IMR-90 (cell line): ENCODE data around the gene EIF4G3. TPM values are rescaled to one million over a fixed set of nuclear protein-coding genes. Genes with fewer than 3 reads are reported as not detected.
"Not testable (repeated sequence)": the region's sequence is repeated elsewhere in the genome, so short reads cannot be mapped to it uniquely, and the experiment has no call there.

ENCODE experiments used
- ATAC-seq: fragments of 200-7000 bp; cut with Tn5 transposase; 2 replicates; pipeline ENCODE4 v1.9.1; 2020; ENCODE audit warnings: low read depth, mild to moderate bottlenecking, moderate library complexity
- BruUV-seq: library from RNA; stranded (reverse); fragments of 400-500 nt; replicated peaks from 2 replicates; lab custom pipeline; 2021; lab: Mats Ljungman, UMichigan
- CTCF ChIA-PET: fragments of 300-600 bp; formaldehyde crosslinking; extraction: SDS; loops from one replicate; lab custom pipeline; 2021; ENCODE audit warnings: antibody characterized with exemption; lab: Yijun Ruan, JAX
- POLR2A ChIA-PET: fragments of 300-600 bp; sonication (Branson Sonifier 250); formaldehyde crosslinking; loops from one replicate; lab custom pipeline; 2022; ENCODE audit warnings: antibody characterized with exemption; ENCODE audit not compliant: unreplicated experiment; lab: Charles Lee
- DNase-seq: peaks from one replicate; pipeline ENCODE4 v3.0.0; 2013
- H2AFZ ChIP-seq: replicated peaks from 2 replicates; pipeline ENCODE3; 2013; ENCODE audit warnings: low read length, mild to moderate bottlenecking; ENCODE audit not compliant: poor library complexity
- H2AK5ac ChIP-seq: 2 replicates; pipeline ENCODE4 v1.6.1; 2013; ENCODE audit warnings: low read depth, low read length, inconsistent platforms
- H2AK9ac ChIP-seq: replicated peaks from 2 replicates; pipeline ENCODE3; 2013; ENCODE audit warnings: mild to moderate bottlenecking, low read depth, low read length, moderate library complexity; ENCODE audit not compliant: poor library complexity
- H2BK120ac ChIP-seq: 2 replicates; pipeline ENCODE4 v1.6.1; 2013; ENCODE audit warnings: low read depth, low read length, inconsistent platforms
- H2BK15ac ChIP-seq: 3 replicates; pipeline ENCODE4 v1.6.1; 2013; ENCODE audit warnings: low read depth, low read length, inconsistent platforms
- H2BK20ac ChIP-seq: 2 replicates; pipeline ENCODE4 v1.6.1; 2013; ENCODE audit warnings: low read depth, mild to moderate bottlenecking, inconsistent platforms, low read length, moderate library complexity
- H2BK5ac ChIP-seq: 2 replicates; pipeline ENCODE4 v1.6.1; 2013; ENCODE audit warnings: mild to moderate bottlenecking, low read depth, low read length, inconsistent platforms; ENCODE audit not compliant: poor library complexity, severe bottlenecking
- H3K14ac ChIP-seq: replicated peaks from 2 replicates; pipeline ENCODE4 v1.6.1; 2013; ENCODE audit warnings: low read depth, low read length, inconsistent platforms
- H3K18ac ChIP-seq: 2 replicates; pipeline ENCODE4 v1.6.1; 2013; ENCODE audit warnings: low read depth, low read length, control low read depth
- H3K23ac ChIP-seq: 2 replicates; pipeline ENCODE4 v1.6.1; 2013; ENCODE audit warnings: low read depth, low read length, inconsistent platforms
- H3K27ac ChIP-seq: 2 replicates; pipeline ENCODE4 v1.5.1; 2013; ENCODE audit warnings: mild to moderate bottlenecking, control low read depth, low read length; ENCODE audit not compliant: insufficient read depth
- H3K27me3 ChIP-seq: 2 replicates; pipeline ENCODE4 v1.6.1; 2013; ENCODE audit warnings: low read length; ENCODE audit not compliant: control insufficient read depth, insufficient read depth
- H3K36me3 ChIP-seq: 2 replicates; pipeline ENCODE4 v1.6.1; 2013; ENCODE audit warnings: low read length, mixed read lengths; ENCODE audit not compliant: control insufficient read depth, insufficient read depth
- H3K4ac ChIP-seq: 2 replicates; pipeline ENCODE4 v1.6.1; 2013; ENCODE audit warnings: low read depth, low read length, inconsistent platforms
- H3K4me1 ChIP-seq: 2 replicates; pipeline ENCODE4 v1.6.1; 2013; ENCODE audit warnings: low read length, mixed read lengths; ENCODE audit not compliant: control insufficient read depth, insufficient read depth
- H3K4me2 ChIP-seq: 2 replicates; pipeline ENCODE4 v1.6.1; 2013; ENCODE audit warnings: low read depth, mild to moderate bottlenecking, control low read depth, low read length, moderate library complexity
- H3K4me3 ChIP-seq: 2 replicates; pipeline ENCODE4 v1.5.1; 2013; ENCODE audit warnings: low read depth, mild to moderate bottlenecking, control low read depth, low read length, moderate library complexity; ENCODE audit not compliant: insufficient read depth
- H3K56ac ChIP-seq: 2 replicates; pipeline ENCODE4 v1.6.1; 2013; ENCODE audit warnings: low read length, inconsistent platforms; ENCODE audit not compliant: insufficient read depth; ENCODE audit errors: extremely low read depth
- H3K79me1 ChIP-seq, 2 experiments: 2 replicates each; pipeline ENCODE4 v1.6.1; 2013; ENCODE audit warnings: low read length in 2 of 2, inconsistent platforms in 1 of 2, low read depth in 1 of 2
- H3K9ac ChIP-seq: 2 replicates; pipeline ENCODE4 v1.6.1; 2013; ENCODE audit warnings: low read depth, low read length, control low read depth
- H3K9me1 ChIP-seq: 2 replicates; pipeline ENCODE4 v1.6.1; 2013; ENCODE audit warnings: low read length, inconsistent platforms; ENCODE audit not compliant: insufficient read depth
- H3K9me3 ChIP-seq: 2 replicates; pipeline ENCODE4 v1.6.1; 2013; ENCODE audit warnings: low read length; ENCODE audit not compliant: control insufficient read depth, insufficient read depth
- H4K20me1 ChIP-seq: 2 replicates; pipeline ENCODE4 v1.6.1; 2013; ENCODE audit warnings: low read length, inconsistent platforms; ENCODE audit not compliant: insufficient read depth
- H4K5ac ChIP-seq: 2 replicates; pipeline ENCODE4 v1.6.1; 2013; ENCODE audit warnings: mild to moderate bottlenecking, low read depth, low read length, control low read depth
- H4K8ac ChIP-seq, 2 experiments: 2 replicates each; pipeline ENCODE4 v1.6.1; 2013; ENCODE audit warnings: low read depth in 2 of 2, low read length in 2 of 2, control low read depth in 1 of 2, inconsistent platforms in 1 of 2
- H4K91ac ChIP-seq: 2 replicates; pipeline ENCODE4 v1.6.1; 2013; ENCODE audit warnings: low read depth, low read length, inconsistent platforms; ENCODE audit not compliant: insufficient read depth
- CEBPB ChIP-seq: IDR thresholded peaks from 2 replicates; pipeline ENCODE4 v1.6.1; 2012; ENCODE audit warnings: low read depth, low read length, improper control_type of control experiment
- MAFK ChIP-seq: IDR thresholded peaks from 2 replicates; pipeline ENCODE4 v1.6.1; 2012; ENCODE audit warnings: low read depth, low read length, improper control_type of control experiment
- WGBS, 2 experiments: methylation state at CpG; one replicate each; pipeline versions ENCODE4 v1.1.5 to v1.1.7; 2013; ENCODE audit warnings: missing lambda C conversion rate in 2 of 2; ENCODE audit not compliant: insufficient read length in 1 of 2; ENCODE audit errors: extremely low coverage in 2 of 2; 5-methylcytosine and 5-hydroxymethylcytosine counted together
- dilution Hi-C: fragments of 300-500 bp; cut with HindIII; formaldehyde crosslinking; loops from one replicate; pipeline ENCODE4 v1.14.3; 2018; ENCODE audit warnings: low sequenced_read_pairs; ENCODE audit not compliant: unreplicated experiment
- in situ Hi-C: fragments of 300-500 bp; cut with MboI; formaldehyde crosslinking; loops from 3 replicates; pipeline ENCODE4 v1.14.3; 2019; ENCODE audit warnings: low sequenced_read_pairs, inconsistent platforms, mixed read lengths
- intact Hi-C: fragments of 100-400 bp; cut with micrococcal nuclease; formaldehyde crosslinking; loops from 2 replicates; pipeline ENCODE4 v1.10.0; 2022
- polyA plus RNA-seq, 3 experiments: library from polyadenylated mRNA; depleted of rRNA; stranded (reverse); fragments of >200 nt; gene quantifications; 2 replicates each; pipeline ENCODE4 v1.2.3, GENCODE V29; 2012; ENCODE audit warnings: low replicate concordance in 1 of 3
- total RNA-seq: library from RNA; depleted of rRNA; stranded (reverse); fragments of >200 nt; gene quantifications from 2 replicates; pipeline ENCODE4 v1.2.3, GENCODE V29; 2012

Gene EIF4G3
- total and polyA plus RNA-seq, 2 of the 4 experiments (the other 2 are of a cell fraction) = 25.8 to 49.2 TPM

DNA sequence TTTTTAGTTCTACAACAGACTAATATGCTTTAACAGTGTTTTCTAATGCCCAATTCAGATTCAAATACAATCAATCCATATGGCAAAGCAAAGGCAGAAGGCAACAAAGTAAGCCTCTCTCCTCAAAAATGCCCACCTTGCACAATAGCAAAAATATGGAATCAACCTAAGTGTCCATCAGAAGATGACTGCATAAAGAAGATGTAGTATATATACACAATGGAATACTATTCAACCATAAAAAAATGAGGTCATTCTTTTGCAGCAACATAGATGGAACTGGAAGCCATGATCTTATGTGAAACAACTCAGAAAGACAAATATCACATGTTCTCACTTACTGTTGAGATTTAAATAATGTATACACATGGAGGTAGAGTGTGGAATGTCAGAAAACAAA is 80.7 kb downstream of the EIF4G3 start:
- TF ChIP-seq MAFK (peak; percentile 26; the same call in 1 of the 2 replicates), CEBPB (no peak)
- H2AFZ ChIP-seq = no peak overlapping the region
- ChIA-PET CTCF (no interaction called here), POLR2A (no interaction called here)
- intact Hi-C loops = no loop called here
- no peak overlapping the region for H2BK20ac ChIP-seq
- H3K4me1 ChIP-seq = no peaks in the 10 kb centered on the region; the same call in 1 of the 2 replicates
- in situ Hi-C loops = no loop called here
- no peak overlapping the region for H3K4me3 ChIP-seq
- H3K36me3 ChIP-seq = peaks cover 6% of the 10 kb centered on the region
- no peak overlapping the region for H3K4me2 ChIP-seq
- DNase-seq (no peak), ATAC-seq (no peak)
- H3K27ac ChIP-seq = no peak overlapping the region
- no peak overlapping the region for H2BK5ac ChIP-seq
- no peak overlapping the region for H4K5ac ChIP-seq
- H3K18ac ChIP-seq = no peak overlapping the region
- no peaks in the 10 kb centered on the region for H3K27me3 ChIP-seq
- H4K91ac ChIP-seq = no peak overlapping the region
- peaks cover 22 to 46% of the 10 kb centered on the region in 2 experiments for H3K79me1 ChIP-seq
- H2AK5ac ChIP-seq = no peak overlapping the region
- H2AK9ac ChIP-seq = no peak overlapping the region
- H3K23ac ChIP-seq = no peak overlapping the region
- H4K8ac ChIP-seq = no peak overlapping the region
- H3K9ac ChIP-seq = no peak overlapping the region
- H3K4ac ChIP-seq = no peak overlapping the region
- no peak overlapping the region for H2BK15ac ChIP-seq
- no peak overlapping the region for H2BK120ac ChIP-seq
- H3K9me3 ChIP-seq = peaks cover 3% of the 10 kb centered on the region; the same call in 1 of the 2 replicates
- H3K9me1 ChIP-seq = no peaks in the 10 kb centered on the region; the same call in 1 of the 2 replicates
- H3K14ac ChIP-seq = no peak overlapping the region
- no TSS peak for BruUV-seq
- H3K56ac ChIP-seq = no peak overlapping the region
- dilution Hi-C loops = no loop called here
- H4K20me1 ChIP-seq = peaks cover 9% of the 10 kb centered on the region

DNA sequence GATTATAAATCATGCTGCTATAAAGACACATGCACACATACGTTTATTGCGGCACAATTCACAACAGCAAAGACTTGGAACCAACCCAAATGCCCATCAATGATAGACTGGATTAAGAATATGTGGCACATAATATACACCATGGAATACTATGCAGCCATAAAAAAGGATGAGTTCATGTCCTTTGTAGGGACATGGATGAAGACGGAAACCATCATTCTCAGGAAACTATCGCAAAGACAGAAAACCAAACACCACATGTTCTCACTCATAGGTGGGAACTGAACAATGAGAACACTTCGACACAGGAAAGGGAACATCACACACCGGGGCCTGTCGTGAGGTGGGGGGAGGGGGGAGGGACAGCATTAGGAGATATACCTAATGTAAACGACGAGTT is 82.4 kb downstream of the EIF4G3 start:
- DNase-seq, H2AK9ac ChIP-seq, H3K4me1 ChIP-seq, H2BK5ac ChIP-seq, ATAC-seq, H3K27me3 ChIP-seq, H4K8ac ChIP-seq, POLR2A ChIA-PET, H3K36me3 ChIP-seq, in situ Hi-C loops, H2BK20ac ChIP-seq, H3K4me2 ChIP-seq, H3K9ac ChIP-seq, H3K4ac ChIP-seq, H2BK15ac ChIP-seq, H2BK120ac ChIP-seq, H3K9me3 ChIP-seq, intact Hi-C loops, H3K56ac ChIP-seq, H3K18ac ChIP-seq, H3K9me1 ChIP-seq, dilution Hi-C loops, H3K23ac ChIP-seq, BruUV-seq, H2AK5ac ChIP-seq, H3K4me3 ChIP-seq, H3K14ac ChIP-seq, H4K91ac ChIP-seq, H4K5ac ChIP-seq, H2AFZ ChIP-seq, CTCF ChIA-PET, H3K27ac ChIP-seq: not testable (repeated sequence)
- Histone ChIP-seq H4K20me1 (peaks cover 12% of the 10 kb centered on the region), H3K79me1 (peaks cover 21 to 45% of the 10 kb centered on the region in 2 experiments)
- no CpG with 5 or more reads among the region's 9 CpGs for WGBS, 2 experiments
